ENCODE results near the gene PEX7. TPM values are rescaled to one million over a fixed set of nuclear protein-coding genes. Genes with fewer than 3 reads are reported as not detected.
"Not testable (repeated sequence)": the region's sequence is repeated elsewhere in the genome, so short reads cannot be mapped to it uniquely, and the experiment has no call there.

The PEX7 gene
- total RNA-seq, 1 donor from 2014 or later = 15.2 TPM

GRCh38 chr6:136950436-136951126 is 128.2 kb downstream of the PEX7 start:
- no peak for DNase-seq (ENCODE audit: low read depth)

GRCh38 chr6:136952714-136953260 is 130.4 kb downstream of the PEX7 start:
- no peak for DNase-seq (ENCODE audit: low read depth)

GRCh38 chr6:136955123-136955522 is 132.7 kb downstream of the PEX7 start:
- no peak for DNase-seq (ENCODE audit: low read depth)

GRCh38 chr6:136956590-136957544 is 134.5 kb downstream of the PEX7 start:
- no peak for DNase-seq (ENCODE audit: low read depth)

- no peak for DNase-seq (ENCODE audit: low read depth)
Measured at GRCh38 chr6:136958168-136958567, 135.8 kb downstream of the PEX7 start.

- DNase-seq (ENCODE audit: low read depth) = no peak
Measured at GRCh38 chr6:136959471-136959891, 137.1 kb downstream of the PEX7 start.

- not testable (repeated sequence) for DNase-seq (ENCODE audit: low read depth)
Measured at GRCh38 chr6:136959935-136960334, 137.5 kb downstream of the PEX7 start.

GRCh38 chr6:136960781-136961180 is 138.4 kb downstream of the PEX7 start:
- no peak for DNase-seq (ENCODE audit: low read depth)

- DNase-seq (ENCODE audit: low read depth) = no peak
Measured at GRCh38 chr6:136961848-136962247, 139.5 kb downstream of the PEX7 start.

GRCh38 chr6:136962661-136963060 is 140.3 kb downstream of the PEX7 start:
- no peak for DNase-seq (ENCODE audit: low read depth)

- no peak for DNase-seq (ENCODE audit: low read depth)
Measured at GRCh38 chr6:136963259-136963658, 140.9 kb downstream of the PEX7 start.

Other genes starting within 250 kb of the PEX7 start
- gene MAP3K5, start 30.1 kb upstream of the PEX7 start, total RNA-seq = 21.6 and 21.7 TPM in 2 replicates
- gene SLC35D3, start 99.7 kb downstream of the PEX7 start, total RNA-seq = not detected in 2 replicates
- gene IL20RA, start 222.4 kb downstream of the PEX7 start, total RNA-seq = not detected in 2 replicates